Spinal cord (tissue), 10 donors: ENCODE measurements around the gene AK2. TPM values are rescaled to one million over a fixed set of nuclear protein-coding genes. Genes with fewer than 3 reads are reported as not detected.
"Not testable (repeated sequence)": the region's sequence is repeated elsewhere in the genome, so short reads cannot be mapped to it uniquely, and the experiment has no call there.

Experiments used
- DNase-seq, 6 donors: peaks; one replicate each; pipeline versions ENCODE4 v3.0.0 to v3.0.0-alpha.2; 2013 to 2015; ENCODE audit warnings: low spot score in 6 of 6, low read depth in 4 of 6
- H3K27ac ChIP-seq: one replicate; pipeline ENCODE4 v1.5.1; 2013; ENCODE audit warnings: low read depth, low read length, control low read depth
- H3K27me3 ChIP-seq: one replicate; pipeline ENCODE4 v1.6.1; 2013; ENCODE audit warnings: low read length; ENCODE audit not compliant: control insufficient read depth, insufficient read depth
- H3K36me3 ChIP-seq: one replicate; pipeline ENCODE4 v1.6.1; 2013; ENCODE audit warnings: low read length; ENCODE audit not compliant: control insufficient read depth, insufficient read depth
- H3K4me1 ChIP-seq: one replicate; pipeline ENCODE4 v1.6.1; 2013; ENCODE audit warnings: low read length; ENCODE audit not compliant: control insufficient read depth, insufficient read depth
- H3K4me3 ChIP-seq: one replicate; pipeline ENCODE4 v1.5.1; 2013; ENCODE audit warnings: low read depth, low read length, control low read depth
- H3K9me3 ChIP-seq: one replicate; pipeline ENCODE4 v1.6.1; 2013; ENCODE audit warnings: low read length; ENCODE audit not compliant: control insufficient read depth, insufficient read depth
- WGBS: methylation state at CpG from one replicate; pipeline ENCODE4 v1.1.5; 2013; ENCODE audit warnings: missing lambda C conversion rate; ENCODE audit not compliant: insufficient coverage; 5-methylcytosine and 5-hydroxymethylcytosine counted together
- polyA plus RNA-seq, 2 donors: library from polyadenylated mRNA; unstranded; fragments of 120-200 nt; gene quantifications; one replicate each; pipeline ENCODE4 v1.2.1, GENCODE V29; 2013; ENCODE audit not compliant: insufficient read length in 2 of 2
- total RNA-seq, 2 donors: library from RNA; depleted of rRNA in 1 of 2; stranded (reverse); fragments of 120-200 nt in 1 of 2; fragments of >200 nt in 1 of 2; gene quantifications; one replicate each; pipeline versions ENCODE4 v1.2.3 to v1.2.4, GENCODE V29; 2013 to 2014
- donor health status: healthy.

The AK2 gene
- total and polyA plus RNA-seq, 4 donors: 57.1 to 135 (median 118) TPM

DNA sequence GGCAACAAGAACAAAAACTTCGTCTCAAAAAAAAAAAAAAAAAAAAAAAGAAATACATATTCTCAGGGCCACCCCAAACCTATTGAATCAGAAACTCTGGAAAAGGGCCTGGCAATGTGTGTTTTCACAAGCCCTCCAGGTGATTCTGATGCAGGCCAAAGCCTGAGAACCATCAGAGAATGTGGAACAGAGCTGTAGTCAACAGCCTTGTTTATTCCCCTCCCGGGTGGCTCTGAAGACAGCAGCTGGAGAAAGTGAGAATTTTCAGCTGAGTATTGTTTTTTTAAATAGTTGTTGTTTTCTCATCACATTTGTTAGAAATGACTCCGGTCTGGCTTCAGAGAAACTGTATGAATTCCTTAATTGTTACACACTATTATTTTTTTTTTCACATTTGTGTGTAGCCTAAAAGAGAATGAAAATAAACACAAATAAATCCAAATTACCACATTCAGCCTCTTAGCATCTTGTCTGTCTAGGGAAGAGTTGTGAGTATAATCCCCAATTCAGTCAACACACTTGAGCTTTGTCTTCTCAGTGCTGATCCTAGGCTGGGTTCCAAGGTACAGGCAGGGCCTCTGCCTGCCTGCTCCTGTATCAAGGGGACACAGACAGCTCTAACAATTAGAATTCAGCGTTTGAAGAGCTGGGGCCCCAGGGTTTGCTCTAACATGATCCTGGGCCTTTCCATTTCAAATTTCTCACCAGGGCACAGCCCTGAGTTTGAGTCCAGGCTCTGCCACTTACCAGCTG lies 37.7 kb upstream of the AK2 start:
- H3K4me1 ChIP-seq: peaks cover 13% of the 10 kb centered on the region
- peak overlapping the region; percentile 45 for H3K27ac ChIP-seq
- no peak overlapping the region for H3K4me3 ChIP-seq
- H3K9me3 ChIP-seq: no peaks in the 10 kb centered on the region
- WGBS: 10% methylated on average over 1 of the region's 4 CpGs
- peak in 4 of 6 donors; percentile 44 to 81 (median 67) for DNase-seq
- H3K27me3 ChIP-seq: no peaks in the 10 kb centered on the region
- no peaks in the 10 kb centered on the region for H3K36me3 ChIP-seq

- Histone ChIP-seq H3K27me3 (no peaks in the 10 kb centered on the region), H3K27ac (no peak overlapping the region), H3K4me3 (no peak overlapping the region), H3K36me3 (no peaks in the 10 kb centered on the region), H3K4me1 (peaks cover 13% of the 10 kb centered on the region), H3K9me3 (no peaks in the 10 kb centered on the region)
- DNase-seq: no peak
- WGBS: 73% methylated on average over 2 of the region's 2 CpGs
These were observed 36.0 kb upstream of the AK2 start for GRCh38 chr1:33072707-33073106.

- Histone ChIP-seq H3K4me3 (no peak overlapping the region), H3K36me3 (no peaks in the 10 kb centered on the region), H3K4me1 (peaks cover 13% of the 10 kb centered on the region), H3K9me3 (no peaks in the 10 kb centered on the region), H3K27me3 (no peaks in the 10 kb centered on the region), H3K27ac (no peak overlapping the region)
- no peak for DNase-seq
- 100% methylated on average over 1 of the region's 1 CpG for WGBS
These were observed 33.9 kb upstream of the AK2 start for GRCh38 chr1:33070628-33071027.

DNA sequence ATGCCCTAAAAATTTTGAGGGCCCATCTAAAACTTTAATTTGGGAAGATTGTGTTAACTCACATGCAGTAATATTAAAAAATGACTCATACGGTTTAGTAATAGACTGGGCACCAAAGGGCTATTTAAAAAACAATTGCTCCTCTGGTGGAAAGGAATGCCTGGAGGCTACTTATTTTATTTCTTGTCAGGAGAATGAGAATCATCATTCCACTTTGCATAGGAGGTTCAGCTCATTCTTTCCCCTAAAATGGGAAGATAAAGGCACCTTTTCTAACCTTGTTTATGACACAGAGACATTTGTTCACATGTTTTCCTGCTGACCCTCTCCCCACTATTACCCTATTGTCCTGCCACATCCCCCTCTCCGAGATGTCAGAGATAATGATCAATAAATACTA lies 31.4 kb upstream of the AK2 start:
- 50% methylated on average over 1 of the region's 2 CpGs for WGBS
- not testable (repeated sequence) for DNase-seq, H3K4me3 ChIP-seq, H3K27ac ChIP-seq, H3K4me1 ChIP-seq, H3K27me3 ChIP-seq, H3K9me3 ChIP-seq, H3K36me3 ChIP-seq

DNA sequence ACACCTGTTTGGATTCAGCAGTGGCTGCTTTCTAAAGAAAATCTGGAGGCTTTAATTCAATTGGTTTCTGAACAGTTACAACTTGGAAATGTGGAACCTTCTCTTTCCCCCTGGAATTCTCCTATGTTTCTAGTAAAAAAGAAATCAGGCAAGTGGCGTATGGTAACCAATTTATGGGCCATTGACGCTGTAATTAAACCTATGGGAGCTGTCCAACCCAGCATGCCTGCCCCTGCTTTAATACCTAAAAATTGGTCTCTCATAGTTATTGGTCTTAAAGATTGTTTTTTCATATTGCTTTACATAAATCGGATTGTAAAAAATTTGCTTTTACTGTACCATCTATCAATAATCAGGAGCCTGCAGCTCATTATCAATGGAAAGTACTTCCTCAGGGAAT lies 29.8 kb upstream of the AK2 start:
- not testable (repeated sequence) for H3K4me3 ChIP-seq, H3K9me3 ChIP-seq, H3K27ac ChIP-seq, H3K4me1 ChIP-seq, H3K27me3 ChIP-seq, H3K36me3 ChIP-seq
- DNase-seq: peak in 1 of 6 donors; percentile 78
- no CpG with 5 or more reads among the region's 3 CpGs for WGBS

DNA sequence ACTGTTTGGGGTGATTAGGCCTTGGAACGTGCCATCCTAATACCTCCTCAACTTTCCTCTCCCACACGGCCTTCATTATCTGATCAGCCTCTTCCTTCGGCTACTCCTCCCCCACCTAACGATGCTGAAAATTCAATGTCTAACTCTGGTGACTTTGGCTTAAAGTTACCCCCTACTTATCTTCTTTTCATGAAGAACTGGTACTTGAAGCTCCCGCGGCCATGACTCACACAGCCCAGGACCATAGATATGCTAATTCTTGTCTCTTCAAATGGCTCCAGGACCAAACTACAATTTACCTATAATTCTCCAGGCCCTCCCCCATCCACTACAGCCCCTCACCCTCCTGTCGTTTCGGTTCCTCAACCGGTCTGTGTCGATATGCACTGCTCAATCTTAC lies 28.6 kb upstream of the AK2 start:
- Histone ChIP-seq H3K27me3 (no peaks in the 10 kb centered on the region), H3K9me3 (peaks cover 5% of the 10 kb centered on the region), H3K36me3 (no peaks in the 10 kb centered on the region), H3K4me1 (no peaks in the 10 kb centered on the region), H3K4me3 (no peak overlapping the region), H3K27ac (no peak overlapping the region)
- DNase-seq: no peak
- WGBS: 91% methylated on average over 6 of the region's 10 CpGs

DNA sequence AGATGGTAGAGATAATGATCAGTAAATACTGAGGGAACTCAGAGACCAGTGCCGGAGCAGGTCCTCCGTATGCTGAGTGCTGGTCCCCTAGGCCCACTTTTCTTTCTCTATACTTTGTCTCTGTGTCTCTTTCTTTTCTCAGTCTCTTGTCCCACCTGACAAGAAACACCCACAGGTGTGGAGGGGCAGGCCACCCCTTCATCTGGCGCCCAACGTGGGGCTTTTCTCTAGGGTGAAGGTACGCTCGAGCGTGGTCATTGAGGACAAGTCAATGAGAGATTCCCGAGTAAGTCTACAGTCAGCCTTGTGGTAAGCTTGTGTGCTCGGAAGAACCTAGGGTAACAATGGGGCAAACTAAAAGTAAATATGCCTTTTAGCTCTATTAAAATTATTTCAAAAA lies 27.6 kb upstream of the AK2 start:
- H3K9me3 ChIP-seq, H3K27ac ChIP-seq, DNase-seq, H3K27me3 ChIP-seq, H3K4me3 ChIP-seq, H3K36me3 ChIP-seq, H3K4me1 ChIP-seq: not testable (repeated sequence)
- WGBS: 87% methylated on average over 6 of the region's 9 CpGs

GRCh38 chr1:33061834-33062233 lies 25.2 kb upstream of the AK2 start:
- H3K36me3 ChIP-seq: no peaks in the 10 kb centered on the region
- peaks cover 5% of the 10 kb centered on the region for H3K9me3 ChIP-seq
- no peaks in the 10 kb centered on the region for H3K27me3 ChIP-seq
- no peak for DNase-seq
- no peaks in the 10 kb centered on the region for H3K4me1 ChIP-seq
- H3K4me3 ChIP-seq: no peak overlapping the region
- H3K27ac ChIP-seq: no peak overlapping the region

DNA sequence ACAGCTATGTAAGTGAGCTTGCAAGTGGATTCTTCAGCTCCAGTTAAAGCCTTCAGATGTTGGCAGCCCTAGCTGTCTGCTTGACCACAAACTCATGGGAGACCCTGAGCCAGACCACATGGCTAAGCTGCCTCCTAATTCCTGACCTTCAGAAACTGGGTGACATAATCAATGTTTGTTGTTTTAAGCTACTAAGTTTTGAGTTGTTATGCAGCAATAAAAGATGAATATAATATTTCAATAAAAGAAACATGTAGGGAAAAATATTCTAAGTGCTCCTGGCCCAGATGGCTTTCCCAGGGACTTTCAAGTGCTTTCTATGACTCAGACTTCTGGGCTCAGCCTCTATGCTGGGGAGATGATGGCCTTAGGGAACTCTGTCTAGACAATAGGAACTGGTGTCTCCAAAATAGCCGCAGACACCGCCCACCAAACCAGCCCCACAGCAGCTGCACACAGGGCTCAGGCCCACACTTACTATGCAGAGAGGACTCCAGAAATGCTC lies 23.9 kb upstream of the AK2 start:
- no peaks in the 10 kb centered on the region for H3K27me3 ChIP-seq
- H3K27ac ChIP-seq: no peak overlapping the region
- peaks cover 5% of the 10 kb centered on the region for H3K9me3 ChIP-seq
- no peaks in the 10 kb centered on the region for H3K36me3 ChIP-seq
- WGBS: 88% methylated on average over 2 of the region's 2 CpGs
- H3K4me3 ChIP-seq: no peak overlapping the region
- H3K4me1 ChIP-seq: peaks cover under 1% of the 10 kb centered on the region
- DNase-seq: no peak

- H3K9me3 ChIP-seq: no peaks in the 10 kb centered on the region
- H3K4me3 ChIP-seq: no peak overlapping the region
- no peaks in the 10 kb centered on the region for H3K27me3 ChIP-seq
- DNase-seq: no peak
- no peaks in the 10 kb centered on the region for H3K36me3 ChIP-seq
- no peak overlapping the region for H3K27ac ChIP-seq
- WGBS: 67% methylated on average over 1 of the region's 2 CpGs
- peaks cover 5% of the 10 kb centered on the region for H3K4me1 ChIP-seq
These were observed 20.4 kb upstream of the AK2 start for GRCh38 chr1:33057095-33057494.
